GM21528 (cell line): ENCODE results near the gene HLF.

Experiments
- ATAC-seq: cut with Tn5 transposase; IDR thresholded peaks from one replicate; pipeline ENCODE4 v1.9.1; 2021; ENCODE audit warnings: mild to moderate bottlenecking, moderate library complexity; ENCODE audit not compliant: unreplicated experiment, low FRiP score

The HLF gene

GRCh38 chr17:55288356-55289105 lies 23.8 kb downstream of the HLF start:
- ATAC-seq = no peak

- ATAC-seq = no peak
These were observed 24.3 kb downstream of the HLF start for GRCh38 chr17:55289106-55289446.

- no peak for ATAC-seq
These were observed 25.2 kb downstream of the HLF start for GRCh38 chr17:55289978-55290377.

- no peak for ATAC-seq
These were observed 25.8 kb downstream of the HLF start for GRCh38 chr17:55290492-55291113.

GRCh38 chr17:55291114-55291507 lies 26.4 kb downstream of the HLF start:
- ATAC-seq = no peak

GRCh38 chr17:55292094-55292493 lies 27.3 kb downstream of the HLF start:
- no peak for ATAC-seq

- no peak for ATAC-seq
These were observed 29.4 kb downstream of the HLF start for GRCh38 chr17:55294042-55294751.

- peak; percentile 78 for ATAC-seq
These were observed 30.8 kb downstream of the HLF start for GRCh38 chr17:55295411-55296170.

GRCh38 chr17:55296171-55296695 lies 31.5 kb downstream of the HLF start:
- no peak for ATAC-seq

- no peak for ATAC-seq
These were observed 31.9 kb downstream of the HLF start for GRCh38 chr17:55296699-55297098.

- ATAC-seq = no peak
These were observed 33.5 kb downstream of the HLF start for GRCh38 chr17:55298111-55298730.

- ATAC-seq = no peak
These were observed 34.5 kb downstream of the HLF start for GRCh38 chr17:55299162-55299838.

- ATAC-seq = no peak
These were observed 35.1 kb downstream of the HLF start for GRCh38 chr17:55299890-55300289.

GRCh38 chr17:55300479-55301290 lies 35.9 kb downstream of the HLF start:
- no peak for ATAC-seq

GRCh38 chr17:55301521-55302406 lies 37.0 kb downstream of the HLF start:
- ATAC-seq = no peak

- ATAC-seq = no peak
These were observed 37.6 kb downstream of the HLF start for GRCh38 chr17:55302407-55302787.

GRCh38 chr17:55303008-55303493 lies 38.3 kb downstream of the HLF start:
- no peak for ATAC-seq

- ATAC-seq = no peak
These were observed 39.0 kb downstream of the HLF start for GRCh38 chr17:55303701-55304145.
